ENCODE results near the gene TPRN.

TPRN gene

DNA sequence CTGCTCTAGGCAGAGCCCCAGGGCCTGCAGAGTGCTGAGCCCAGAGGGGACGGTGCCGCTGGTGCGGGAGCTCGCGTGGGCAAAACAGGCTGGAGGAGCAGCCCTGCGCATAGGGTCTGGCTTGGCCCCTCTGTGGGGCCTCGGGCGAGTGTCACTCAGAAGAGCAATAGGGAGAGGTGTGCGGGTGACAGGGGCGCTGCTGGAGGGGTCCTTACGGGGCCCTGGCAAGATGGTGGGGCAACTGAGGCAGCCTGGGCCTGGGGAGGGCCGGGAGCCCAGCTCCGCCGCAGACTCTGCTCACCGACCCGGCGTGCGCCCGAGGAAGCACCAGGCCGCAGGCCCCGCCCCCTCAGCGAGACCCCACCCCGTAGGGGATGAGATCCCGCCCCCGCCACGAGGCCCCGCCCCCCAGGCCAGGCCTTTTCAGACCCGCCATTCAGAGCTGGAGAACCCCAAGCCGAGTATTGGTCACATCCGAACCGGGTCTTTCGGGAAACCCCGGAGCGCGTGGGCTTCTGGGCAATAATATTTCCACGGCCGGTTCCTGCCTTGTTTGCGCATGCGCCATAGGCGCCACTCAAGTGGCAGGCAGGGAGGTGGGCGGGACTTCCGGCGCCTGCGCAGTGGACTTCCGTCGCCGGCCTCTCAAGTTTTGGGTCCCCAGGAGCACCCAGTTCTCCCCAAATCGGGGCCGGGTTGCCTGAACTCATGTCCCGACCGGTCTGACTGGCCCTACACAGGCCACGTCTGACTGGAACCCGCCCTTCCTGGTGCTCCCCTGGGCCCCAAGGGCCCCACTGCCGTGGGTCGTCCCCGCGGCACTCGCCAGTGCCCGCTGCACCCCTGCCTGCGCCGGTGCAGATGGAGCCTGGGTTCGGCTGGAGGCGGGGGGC is 22.8 kb upstream of the TPRN start:
- peak; percentile 99 for DNase-seq

DNA sequence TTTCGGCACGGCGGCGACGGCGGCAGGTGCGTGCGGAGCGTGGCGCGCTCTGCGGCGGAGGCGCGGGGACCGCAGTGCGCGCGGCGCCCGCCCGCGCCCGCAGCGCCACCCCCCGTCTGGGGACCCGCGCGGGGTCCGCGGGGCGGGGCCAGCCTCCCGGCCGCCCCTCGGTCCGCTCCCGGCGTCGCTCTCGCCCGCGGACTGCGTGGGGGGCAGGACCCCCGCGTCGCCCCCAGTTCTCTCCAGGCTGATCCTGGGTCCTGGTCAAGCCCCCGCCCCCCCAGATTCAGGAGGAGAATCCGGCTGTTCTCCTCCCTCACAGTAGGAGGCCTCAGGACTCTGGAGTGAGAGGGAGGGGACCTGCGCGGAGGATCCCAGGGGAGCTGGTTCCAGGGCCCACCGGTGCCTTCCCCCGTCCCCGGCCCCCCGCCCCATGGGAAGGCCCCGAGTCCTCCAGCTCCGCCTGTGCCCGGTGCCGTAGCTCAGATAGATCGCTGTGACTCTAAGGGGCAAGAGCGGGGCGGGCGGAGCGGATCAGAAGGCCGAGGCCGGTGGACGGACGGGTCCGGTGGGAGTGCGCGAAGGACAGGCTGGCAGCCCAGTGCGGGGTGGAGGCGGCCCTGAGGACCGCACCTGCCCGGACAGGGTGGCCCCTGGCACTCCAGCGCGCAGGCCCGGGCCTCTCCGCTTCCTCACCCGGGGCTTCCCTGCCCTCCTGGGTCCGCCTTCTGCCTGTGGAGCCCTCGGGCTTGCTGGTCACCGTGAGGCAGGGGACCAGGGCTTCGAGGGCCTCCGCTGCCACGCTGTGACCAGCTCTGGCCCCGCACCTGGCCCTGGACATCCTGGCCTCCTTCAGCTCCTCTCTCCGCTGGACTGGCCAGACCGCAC is 21.9 kb upstream of the TPRN start, which contains the start of gene RNF208:
TSS of gene RNF208 (minus strand) at position 51 of the 888 bp plus-strand sequence. CDS start 1,028 bp downstream, outside the sequence.
- no peak for DNase-seq

DNA sequence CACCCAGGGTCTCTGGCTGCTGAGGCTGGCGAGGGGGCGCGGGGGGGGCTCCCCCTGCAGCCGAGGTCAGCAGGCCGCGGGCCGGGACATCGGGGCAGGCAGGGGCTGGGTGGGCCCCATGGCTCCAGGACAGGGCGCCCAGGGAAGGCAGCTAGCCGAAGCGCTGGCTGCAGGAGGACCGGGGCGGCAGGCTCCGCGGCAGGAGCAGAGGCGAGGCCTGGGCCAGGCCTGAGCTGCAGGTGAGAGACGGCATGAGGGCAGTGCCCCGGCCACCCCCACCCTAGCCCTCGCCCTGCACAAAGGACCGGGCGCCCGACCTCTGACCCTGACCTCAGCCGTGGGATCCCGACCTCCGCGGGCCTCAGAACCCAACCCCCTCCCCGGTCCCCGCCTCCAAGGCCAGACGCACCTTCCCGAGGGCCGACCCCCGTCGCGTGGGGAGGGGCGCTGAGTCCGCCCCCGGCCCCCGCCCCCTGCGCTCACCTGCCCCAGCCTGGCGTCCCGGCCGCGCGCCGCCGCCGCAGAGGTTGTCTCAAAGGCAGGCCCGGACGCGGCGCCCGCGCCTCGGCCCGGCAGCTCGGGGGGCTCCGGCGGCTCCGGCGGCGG is 21.1 kb upstream of the TPRN start:
- no peak for DNase-seq

DNA sequence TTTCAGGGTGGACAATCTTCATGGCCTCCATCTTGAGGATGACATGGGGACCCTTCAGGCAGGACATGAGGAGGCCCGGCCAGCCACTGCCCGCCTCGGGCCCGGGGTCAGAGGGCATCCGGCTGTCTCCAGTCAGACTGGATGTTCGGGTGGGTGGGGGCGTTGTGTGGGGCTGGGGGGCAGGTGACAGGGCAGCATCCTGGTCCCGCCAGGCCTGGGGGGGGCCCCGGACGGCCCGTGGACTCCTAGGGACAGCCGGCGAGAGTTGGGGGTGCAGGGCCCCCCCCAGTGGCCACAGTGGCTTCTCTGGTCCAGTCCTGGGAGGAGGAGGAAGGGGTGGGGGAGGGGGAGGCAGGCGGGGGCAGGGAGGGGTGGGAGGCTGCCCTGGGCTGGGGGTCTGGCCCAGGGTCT is 20.6 kb upstream of the TPRN start:
- DNase-seq: no peak

DNA sequence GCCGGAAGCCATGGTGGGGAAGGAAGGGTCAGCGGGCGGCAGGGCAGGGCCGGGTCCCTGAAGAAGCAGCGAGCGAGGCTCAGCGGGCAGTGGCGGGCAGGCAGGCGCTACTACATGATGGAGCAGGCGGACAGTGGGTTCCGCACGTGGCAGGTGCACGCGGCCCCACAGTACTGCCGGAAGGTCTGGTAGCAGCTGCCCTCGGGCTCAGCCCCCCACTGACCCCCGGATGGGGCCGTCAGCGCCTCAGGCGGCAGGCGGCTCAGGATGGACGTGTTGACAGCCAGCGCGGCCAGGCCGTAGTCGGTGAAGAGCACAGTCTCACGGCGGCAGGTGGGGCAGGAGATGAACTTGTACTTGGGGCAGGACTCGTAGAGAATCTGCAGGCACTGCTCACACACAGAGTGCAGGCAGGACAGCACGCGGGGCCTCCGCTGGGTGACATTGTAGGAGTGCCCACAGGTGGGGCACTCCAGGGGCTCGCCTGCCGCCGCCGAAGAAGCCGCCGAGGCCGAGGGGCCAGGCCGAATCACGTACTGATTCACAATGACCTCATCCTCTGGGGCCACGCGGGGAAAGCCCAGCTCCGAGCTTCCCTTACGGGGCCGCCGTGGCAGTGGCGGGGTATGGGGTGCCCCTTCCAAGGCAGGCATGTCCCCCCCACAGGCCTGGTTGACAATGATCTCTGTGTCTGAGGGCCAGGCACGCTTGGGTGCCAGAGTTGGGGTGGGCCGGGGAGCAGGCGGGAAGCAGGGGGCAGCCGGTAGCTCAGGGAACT is 20.0 kb upstream of the TPRN start:
- DNase-seq: no peak

DNA sequence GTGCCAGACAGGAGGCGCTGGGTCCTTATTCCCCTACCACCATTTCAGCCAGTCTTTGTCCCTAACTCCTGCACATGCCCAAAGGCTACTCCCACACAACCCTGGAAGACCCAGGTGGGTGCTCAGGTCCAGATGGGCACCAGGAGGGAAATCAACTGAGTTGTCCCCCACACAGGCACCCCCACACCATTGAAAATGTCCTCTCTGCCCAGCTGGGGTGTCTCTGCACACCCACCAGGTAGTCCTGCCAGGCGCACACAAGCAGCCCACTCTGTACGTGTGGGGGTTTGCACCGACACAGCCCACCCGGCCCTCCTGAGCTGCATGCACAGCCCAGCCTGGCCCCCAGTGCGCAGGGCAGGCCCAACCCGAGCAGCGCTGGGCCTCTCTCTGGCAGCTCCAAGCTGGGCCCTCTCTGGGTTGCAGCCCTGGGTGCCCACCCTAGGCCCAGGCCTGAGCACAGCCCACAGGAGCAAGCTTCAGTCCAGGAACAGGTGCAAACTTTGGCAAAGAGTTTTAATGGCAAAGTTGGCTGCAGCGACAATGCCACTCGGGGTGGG is 19.3 kb upstream of the TPRN start:
- no peak for DNase-seq

DNA sequence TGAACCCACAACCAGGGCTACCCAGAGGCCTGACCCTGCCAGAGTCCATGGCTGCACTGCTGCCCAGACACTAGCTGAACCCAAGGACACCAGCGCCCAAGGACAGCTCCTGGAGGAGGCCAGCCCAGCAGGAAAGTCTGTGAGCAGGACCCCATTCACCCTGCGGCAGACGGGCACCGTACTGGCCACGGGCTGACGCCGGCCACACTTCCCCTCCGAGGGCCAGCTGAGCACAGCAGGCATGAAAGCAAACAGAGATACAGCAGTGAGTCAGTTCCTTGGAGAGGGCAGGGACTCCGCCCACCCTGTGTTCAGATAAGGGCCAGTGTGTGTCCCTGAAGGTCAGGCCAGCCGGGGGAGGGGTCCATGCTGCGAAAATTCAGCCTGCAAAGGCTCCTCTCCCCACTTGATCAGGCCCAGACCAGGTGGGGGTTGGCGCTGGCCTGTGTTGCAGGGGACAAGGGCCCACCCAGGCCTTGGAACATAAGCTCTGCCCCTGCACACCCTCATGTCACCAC is 18.3 kb upstream of the TPRN start:
- no peak for DNase-seq

DNA sequence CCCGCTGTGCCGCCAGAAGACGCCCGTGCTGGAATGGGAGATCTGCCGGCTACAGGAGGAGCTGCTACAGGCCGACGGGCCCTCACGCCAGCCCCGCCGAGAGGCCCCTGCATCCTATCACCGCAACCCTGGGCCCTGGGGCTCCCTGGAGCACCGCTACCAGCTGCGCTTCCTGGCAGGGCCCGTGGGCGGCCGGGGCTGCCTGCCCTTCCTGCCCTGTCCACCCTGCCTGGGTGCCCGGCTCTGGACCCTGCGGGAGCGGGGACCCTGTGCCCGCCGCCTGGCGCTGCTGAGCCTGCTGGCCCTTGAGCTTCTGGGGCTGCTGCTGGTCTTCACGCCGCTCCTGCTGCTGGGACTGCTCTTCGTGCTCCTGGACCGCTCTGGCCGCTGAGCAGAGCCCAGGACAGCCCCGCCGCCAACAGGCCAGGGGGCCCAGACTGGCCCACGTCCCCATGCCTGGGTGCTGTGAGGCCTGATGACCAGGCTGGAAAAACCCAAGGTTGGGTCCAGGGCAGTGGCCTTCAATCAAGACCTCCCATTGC is 17.7 kb upstream of the TPRN start:
- no peak for DNase-seq

DNA sequence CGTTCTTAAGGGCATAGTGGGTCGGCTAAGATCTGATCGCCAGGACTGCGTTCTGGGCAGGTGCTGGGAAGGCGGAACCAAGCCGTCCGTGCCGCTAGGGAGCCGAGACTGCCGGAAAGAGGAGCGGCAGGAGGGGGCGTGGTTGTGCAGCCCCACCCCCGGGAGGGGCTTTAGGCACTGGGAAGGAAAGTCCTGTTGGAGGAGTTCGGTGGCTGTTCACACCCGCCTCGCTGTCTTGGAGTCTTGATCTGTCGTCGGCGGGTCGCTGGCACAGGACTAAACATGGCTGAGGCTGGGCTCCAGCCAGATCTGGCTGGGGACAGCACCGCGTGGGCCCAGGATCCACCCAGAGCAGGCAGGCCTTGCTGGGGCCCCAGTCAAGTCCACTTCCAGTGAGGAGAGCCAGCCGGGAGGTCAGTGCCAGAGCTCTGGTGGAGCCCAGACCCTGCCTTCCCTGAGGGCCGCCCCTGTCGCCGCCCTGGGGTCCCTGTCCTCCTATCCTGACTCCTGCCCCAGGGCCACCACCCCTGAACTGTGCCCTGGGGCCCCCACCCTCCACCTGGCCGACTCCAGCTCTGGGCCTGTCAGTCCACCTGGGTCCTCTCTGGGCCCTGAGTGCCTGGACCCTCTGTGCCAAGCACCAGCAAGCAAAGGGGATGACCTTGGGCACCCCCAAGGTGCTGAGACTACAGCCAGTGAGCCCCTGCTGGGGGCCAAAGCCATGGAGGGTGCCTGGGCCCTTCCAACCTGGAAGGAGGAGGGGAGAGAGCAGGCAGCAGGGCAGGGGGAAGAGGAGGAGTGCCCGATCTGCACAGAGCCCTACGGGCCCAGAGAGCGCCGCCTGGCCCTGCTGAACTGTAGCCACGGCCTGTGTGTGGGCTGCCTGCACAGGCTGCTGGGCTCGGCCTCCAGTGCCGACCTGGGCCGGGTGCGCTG is 17.0 kb upstream of the TPRN start:
- DNase-seq: no peak

DNA sequence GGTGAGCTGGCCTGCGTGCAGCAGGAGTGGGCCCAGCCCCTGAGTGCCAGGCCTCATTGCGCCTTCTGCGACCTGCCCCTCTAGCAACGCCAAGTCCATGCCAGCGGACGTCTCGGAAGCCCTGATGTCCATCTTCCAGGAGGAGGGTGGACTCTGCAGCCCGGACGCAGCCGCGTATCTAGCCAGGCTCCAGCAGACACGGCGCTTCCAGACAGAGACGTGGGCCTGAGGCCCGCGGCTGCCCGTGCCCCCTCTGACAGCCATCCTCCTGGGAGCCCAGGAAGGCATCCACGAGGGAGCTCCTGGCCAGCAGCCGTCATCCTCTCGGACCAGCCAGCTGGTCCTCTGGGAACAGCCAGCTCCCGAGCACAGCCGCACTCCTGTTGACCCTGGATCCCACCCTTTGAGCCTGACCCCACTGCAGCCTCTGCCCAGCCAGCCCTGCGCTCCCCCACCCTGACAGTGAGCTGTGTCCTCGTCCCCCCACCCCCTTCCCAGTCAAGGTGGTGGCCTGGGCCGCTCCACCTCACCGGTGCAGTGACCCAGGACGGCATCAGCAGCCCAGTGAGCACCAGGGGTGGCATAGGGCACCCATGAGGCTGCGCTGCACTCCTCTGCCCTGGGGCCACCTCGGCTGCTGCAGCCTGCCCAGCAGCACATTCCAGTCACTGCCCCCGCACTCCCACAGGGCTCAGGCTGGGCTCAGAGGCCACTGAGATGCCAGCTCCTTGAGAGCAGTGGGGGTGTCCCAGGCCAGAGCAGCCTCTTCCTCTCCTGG is 15.8 kb upstream of the TPRN start:
- DNase-seq: no peak

DNA sequence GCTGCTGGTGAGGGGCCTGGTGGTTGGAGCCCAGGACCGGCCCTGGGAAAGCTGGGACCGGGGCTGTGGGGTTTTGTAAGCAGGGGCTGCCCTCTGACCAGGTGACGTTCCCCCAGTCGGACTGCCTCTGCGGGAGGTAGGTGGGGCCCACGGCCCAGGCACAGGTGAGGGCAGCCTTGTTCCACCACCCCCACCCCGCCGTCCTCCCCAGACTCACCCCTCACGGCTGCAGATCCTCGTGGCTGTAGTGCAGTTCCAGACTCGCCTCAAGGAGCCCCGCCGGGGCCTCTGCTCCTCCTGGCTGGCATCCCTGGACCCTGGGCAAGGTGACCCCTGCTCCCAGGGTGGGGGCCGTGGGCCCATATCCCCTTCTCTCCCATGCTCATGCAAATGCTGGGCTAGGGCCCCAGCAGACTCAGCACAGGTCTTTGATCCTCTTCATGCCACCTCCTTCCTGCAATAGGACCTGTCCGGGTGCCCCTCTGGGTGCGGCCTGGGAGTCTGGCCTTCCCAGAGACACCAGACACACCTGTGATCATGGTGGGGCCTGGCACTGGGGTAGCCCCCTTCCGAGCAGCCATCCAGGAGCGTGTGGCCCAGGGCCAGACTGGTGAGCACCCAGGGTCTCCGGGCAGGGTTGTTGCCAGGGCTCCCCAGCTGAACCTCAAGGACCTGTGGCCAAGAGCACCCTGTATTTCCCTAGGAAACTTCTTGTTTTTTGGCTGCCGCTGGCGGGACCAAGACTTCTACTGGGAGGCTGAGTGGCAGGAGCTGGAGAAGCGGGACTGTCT is 14.8 kb upstream of the TPRN start:
- no peak for DNase-seq

DNA sequence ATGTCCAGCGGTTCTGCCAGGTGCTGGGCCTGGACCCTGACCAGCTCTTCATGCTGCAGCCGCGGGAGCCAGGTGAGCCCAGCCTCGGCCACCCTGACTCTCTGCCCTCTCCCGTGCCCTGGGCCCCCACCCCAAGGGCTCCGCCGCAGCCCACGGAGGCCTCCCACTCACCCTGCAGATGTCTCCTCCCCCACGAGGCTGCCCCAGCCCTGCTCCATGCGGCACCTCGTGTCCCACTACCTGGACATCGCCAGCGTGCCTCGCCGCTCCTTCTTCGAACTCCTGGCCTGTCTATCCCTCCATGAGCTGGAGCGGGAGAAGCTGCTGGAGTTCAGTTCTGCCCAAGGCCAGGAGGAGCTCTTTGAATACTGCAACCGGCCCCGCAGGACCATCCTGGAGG is 14.1 kb upstream of the TPRN start:
- DNase-seq: no peak

DNA sequence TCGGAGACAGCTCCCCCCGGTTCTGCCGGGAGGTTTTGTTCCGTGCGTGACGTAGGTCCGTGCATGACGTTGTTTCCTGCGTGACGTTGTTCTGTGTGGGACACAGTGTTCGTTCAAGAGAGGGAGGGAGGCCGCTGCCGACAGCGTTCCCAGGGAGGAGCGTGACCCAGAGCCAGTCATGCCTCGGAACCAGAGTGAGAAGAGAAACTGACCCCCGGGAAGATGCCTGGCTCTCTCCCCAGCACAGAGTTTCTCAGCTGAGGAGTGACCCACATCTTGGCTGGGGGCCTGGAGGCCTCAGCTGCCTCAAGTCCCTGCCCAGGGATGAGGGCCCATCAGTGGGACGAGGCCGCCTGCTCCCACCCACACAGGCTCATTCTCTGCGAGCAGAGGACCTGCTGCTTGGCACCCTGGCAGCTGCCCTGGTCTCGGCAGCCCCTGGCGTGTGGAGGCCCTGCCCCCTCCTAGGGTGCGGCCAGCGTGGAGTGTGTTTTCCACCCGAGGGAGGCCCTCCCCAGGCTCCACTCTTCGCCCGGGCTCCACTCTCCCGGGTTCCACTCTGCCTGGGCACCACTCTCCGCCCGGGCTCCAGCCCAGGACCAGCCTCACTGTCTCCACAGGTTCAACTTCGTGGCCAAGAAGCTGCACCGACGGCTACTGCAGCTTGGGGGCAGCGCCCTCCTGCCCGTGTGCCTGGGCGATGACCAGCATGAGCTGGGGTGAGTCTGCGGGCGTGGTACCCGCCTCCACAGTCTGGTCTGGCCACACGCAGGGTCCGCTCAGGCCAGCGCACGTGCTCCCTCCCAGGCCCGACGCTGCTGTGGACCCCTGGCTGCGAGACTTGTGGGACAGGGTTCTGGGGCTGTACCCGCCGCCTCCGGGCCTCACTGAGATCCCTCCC is 12.9 kb upstream of the TPRN start:
- no peak for DNase-seq

DNA sequence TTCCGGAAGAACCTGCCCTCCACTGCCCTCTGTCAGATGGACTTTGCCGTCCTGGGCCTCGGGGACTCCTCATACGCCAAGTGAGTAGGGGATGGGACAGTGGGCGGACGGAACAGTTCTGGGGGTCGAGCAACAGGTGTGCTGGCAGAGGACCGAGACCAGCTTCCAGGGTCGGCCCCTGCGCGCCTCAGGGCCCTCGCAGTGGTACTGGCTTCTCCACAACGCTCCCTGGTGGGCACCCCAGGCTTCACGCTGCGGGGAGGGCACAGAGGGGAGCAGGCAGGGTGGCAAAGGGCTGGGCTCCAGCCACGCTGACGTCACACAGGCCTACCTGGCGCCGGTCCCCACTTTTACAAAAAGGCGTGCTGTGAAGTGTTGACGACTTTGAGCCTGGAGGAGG is 12.0 kb upstream of the TPRN start:
- DNase-seq: no peak

DNA sequence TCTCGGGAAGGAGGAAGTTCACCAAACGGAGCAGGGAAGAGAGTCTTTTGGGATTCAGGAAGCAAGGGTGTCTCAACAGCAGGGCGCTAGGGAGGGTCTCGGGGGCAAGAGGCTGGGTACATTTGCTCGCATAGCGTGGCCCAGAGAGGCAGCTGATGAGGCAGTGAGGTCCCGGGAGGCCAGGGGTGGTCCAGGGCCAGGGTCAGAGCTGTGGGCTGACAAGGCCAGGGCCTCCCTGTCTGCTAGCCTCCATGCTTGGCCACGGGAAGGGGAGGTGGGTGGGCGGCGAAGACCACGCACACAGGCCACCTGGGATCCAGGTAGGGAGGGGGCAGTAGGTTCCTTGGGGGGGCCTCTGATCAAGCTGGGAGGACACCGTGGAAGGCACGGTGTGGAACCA is 11.0 kb upstream of the TPRN start:
- no peak for DNase-seq

DNA sequence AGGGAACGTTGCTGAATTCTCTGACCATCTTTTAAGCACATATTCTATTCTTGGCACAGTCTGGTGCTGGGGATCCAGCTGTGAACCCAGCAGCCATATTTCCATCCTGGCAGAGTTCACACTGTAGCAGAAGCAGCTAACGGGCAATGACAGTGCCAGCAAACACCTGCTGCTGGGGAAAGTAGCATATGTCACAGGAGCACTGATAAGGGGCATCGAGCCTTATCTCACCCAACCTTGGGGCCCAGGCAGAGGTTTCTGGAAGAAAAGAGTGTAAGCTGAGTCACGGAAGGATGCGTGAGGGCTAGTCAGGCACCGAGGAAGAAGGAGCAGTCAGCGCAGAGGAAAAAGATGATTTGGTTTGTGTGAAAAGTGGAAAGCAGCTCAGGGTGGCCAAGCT is 6.1 kb upstream of the TPRN start:
- no peak for DNase-seq

Data from activated CD4-positive, alpha-beta T cell treated with anti-CD3 and anti-CD28 coated beads for 48 hours (primary cell).